ENCODE results near the gene LEAP2.

DNA sequence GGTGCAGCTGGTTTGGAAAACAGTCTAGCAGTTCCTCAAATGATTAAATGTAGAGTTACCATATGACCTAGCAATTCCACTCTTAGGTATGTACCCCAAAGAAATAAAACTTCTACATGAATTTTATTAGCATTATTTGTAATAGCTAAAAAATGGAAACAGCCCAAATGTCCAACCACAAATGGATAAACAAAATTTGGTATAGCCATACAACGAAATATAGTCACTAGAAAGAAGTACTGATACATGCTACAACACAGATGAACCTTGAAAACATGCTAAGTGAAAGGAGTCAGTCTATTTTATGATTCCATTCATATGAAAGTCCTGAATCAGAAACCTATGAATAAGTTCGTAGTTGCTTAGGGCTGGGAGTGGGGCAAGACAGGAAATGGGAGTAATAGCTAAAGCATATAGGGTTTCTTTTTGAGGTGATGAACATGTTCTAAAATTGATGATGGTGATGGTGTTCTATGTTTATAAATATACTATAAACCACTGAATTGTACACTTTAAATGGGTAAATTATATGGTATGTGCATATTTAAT lies 13.5 kb upstream of the LEAP2 start:
- TF ChIP-seq, protein P1, sequence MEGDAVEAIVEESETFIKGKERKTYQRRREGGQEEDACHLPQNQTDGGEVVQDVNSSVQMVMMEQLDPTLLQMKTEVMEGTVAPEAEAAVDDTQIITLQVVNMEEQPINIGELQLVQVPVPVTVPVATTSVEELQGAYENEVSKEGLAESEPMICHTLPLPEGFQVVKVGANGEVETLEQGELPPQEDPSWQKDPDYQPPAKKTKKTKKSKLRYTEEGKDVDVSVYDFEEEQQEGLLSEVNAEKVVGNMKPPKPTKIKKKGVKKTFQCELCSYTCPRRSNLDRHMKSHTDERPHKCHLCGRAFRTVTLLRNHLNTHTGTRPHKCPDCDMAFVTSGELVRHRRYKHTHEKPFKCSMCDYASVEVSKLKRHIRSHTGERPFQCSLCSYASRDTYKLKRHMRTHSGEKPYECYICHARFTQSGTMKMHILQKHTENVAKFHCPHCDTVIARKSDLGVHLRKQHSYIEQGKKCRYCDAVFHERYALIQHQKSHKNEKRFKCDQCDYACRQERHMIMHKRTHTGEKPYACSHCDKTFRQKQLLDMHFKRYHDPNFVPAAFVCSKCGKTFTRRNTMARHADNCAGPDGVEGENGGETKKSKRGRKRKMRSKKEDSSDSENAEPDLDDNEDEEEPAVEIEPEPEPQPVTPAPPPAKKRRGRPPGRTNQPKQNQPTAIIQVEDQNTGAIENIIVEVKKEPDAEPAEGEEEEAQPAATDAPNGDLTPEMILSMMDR (conservative IDR thresholded peaks at IDR 0.05 in 1 of 2, IDR thresholded peaks at IDR 0.05 in 1 of 2; ENCODE audit: low read depth in 1 of 2, low read length in 2 of 2), result no peak
- no peak for TF ChIP-seq EZH2 (IDR thresholded peaks at IDR 0.05; ENCODE audit: low read length, missing control alignments)
